ENCODE data around the gene CNIH2.

- TF ChIP-seq CTCF (tag by site-specific recombination; IDR thresholded peaks at IDR 0.05), result no peak
- no peak for TF ChIP-seq ZNF274 (IDR thresholded peaks at IDR 0.05; ENCODE audit: low read length)
- TF ChIP-seq ZNF274 (tag by site-specific recombination; IDR thresholded peaks at IDR 0.05; ENCODE audit: borderline replicate concordance), result no peak
- no peak for TF ChIP-seq ZNF449 (tag by site-specific recombination; IDR thresholded peaks at IDR 0.05)
Measured at GRCh38 chr11:66272596-66272995, 5.4 kb upstream of the CNIH2 start.
